ENCODE measurements around the gene CMIP.

- TF ChIP-seq EP300 (IDR thresholded peaks at IDR 0.05) (no peak), POLR2AphosphoS5 (IDR thresholded peaks at IDR 0.05) (no peak)
- TF ChIP-seq, protein P1, sequence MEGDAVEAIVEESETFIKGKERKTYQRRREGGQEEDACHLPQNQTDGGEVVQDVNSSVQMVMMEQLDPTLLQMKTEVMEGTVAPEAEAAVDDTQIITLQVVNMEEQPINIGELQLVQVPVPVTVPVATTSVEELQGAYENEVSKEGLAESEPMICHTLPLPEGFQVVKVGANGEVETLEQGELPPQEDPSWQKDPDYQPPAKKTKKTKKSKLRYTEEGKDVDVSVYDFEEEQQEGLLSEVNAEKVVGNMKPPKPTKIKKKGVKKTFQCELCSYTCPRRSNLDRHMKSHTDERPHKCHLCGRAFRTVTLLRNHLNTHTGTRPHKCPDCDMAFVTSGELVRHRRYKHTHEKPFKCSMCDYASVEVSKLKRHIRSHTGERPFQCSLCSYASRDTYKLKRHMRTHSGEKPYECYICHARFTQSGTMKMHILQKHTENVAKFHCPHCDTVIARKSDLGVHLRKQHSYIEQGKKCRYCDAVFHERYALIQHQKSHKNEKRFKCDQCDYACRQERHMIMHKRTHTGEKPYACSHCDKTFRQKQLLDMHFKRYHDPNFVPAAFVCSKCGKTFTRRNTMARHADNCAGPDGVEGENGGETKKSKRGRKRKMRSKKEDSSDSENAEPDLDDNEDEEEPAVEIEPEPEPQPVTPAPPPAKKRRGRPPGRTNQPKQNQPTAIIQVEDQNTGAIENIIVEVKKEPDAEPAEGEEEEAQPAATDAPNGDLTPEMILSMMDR (IDR thresholded peaks at IDR 0.05): no peak
Observed at GRCh38 chr16:81664153-81664552, 219.5 kb downstream of the CMIP start.

Measured in esophagus muscularis mucosa (tissue), 4 donors.